Esophagus (tissue), 2 donors: ENCODE data around the gene KRCC1. TPM values are rescaled to one million over a fixed set of nuclear protein-coding genes. Genes with fewer than 3 reads are reported as not detected.
A peak's percentile ranks its signal among the peaks of the same experiment; 100 is the strongest.

Source experiments
- H3K27ac ChIP-seq, 2 donors: one replicate each; pipeline ENCODE4 v1.5.1; 2013; ENCODE audit warnings: low read depth in 2 of 2, mild to moderate bottlenecking in 2 of 2, inconsistent platforms in 1 of 2, low read length in 1 of 2, moderate library complexity in 1 of 2
- H3K27me3 ChIP-seq, 2 donors: one replicate each; pipeline ENCODE4 v1.6.1; 2013; ENCODE audit warnings: low read length in 2 of 2, control low read depth in 1 of 2, mild to moderate bottlenecking in 1 of 2; ENCODE audit not compliant: insufficient read depth in 2 of 2, control insufficient read depth in 1 of 2
- H3K36me3 ChIP-seq, 2 donors: one replicate each; pipeline ENCODE4 v1.6.1; 2013; ENCODE audit warnings: low read length in 1 of 2; ENCODE audit not compliant: control insufficient read depth in 2 of 2, insufficient read depth in 2 of 2
- H3K4me1 ChIP-seq, 2 donors: one replicate each; pipeline ENCODE4 v1.6.1; 2013; ENCODE audit warnings: low read length in 1 of 2; ENCODE audit not compliant: control insufficient read depth in 2 of 2, insufficient read depth in 2 of 2
- H3K4me3 ChIP-seq, 2 donors: one replicate each; pipeline ENCODE4 v1.5.1; 2013; ENCODE audit warnings: low read length in 2 of 2, mild to moderate bottlenecking in 2 of 2, low read depth in 1 of 2, moderate library complexity in 1 of 2
- H3K9me3 ChIP-seq, 2 donors: one replicate each; pipeline ENCODE4 v1.6.1; 2013; ENCODE audit warnings: mild to moderate bottlenecking in 2 of 2, low read depth in 1 of 2, low read length in 1 of 2, moderate library complexity in 1 of 2; ENCODE audit not compliant: control insufficient read depth in 2 of 2, insufficient read depth in 1 of 2
- WGBS, 2 donors: extraction: QIAGEN DNeasy Blood & Tissue Kit; methylation state at CpG; one replicate each; pipeline ENCODE4 v1.1.7; 2013; 5-methylcytosine and 5-hydroxymethylcytosine counted together
- polyA plus RNA-seq, 2 donors: library from polyadenylated mRNA; stranded (reverse); fragments of 200-250 nt; gene quantifications; one replicate each; pipeline ENCODE4 v1.2.3, GENCODE V29; 2013
- donor health status: healthy with polysubstance abuse.
- donor health status: Bipolar disorder and iron deficiency.

The KRCC1 gene
- polyA plus RNA-seq, 2 donors: 23.8 to 42.4 TPM

- H3K4me1 ChIP-seq: no peaks in the 10 kb centered on the region
- no peaks in the 10 kb centered on the region for H3K9me3 ChIP-seq
- H3K27ac ChIP-seq: no peak within 1 kb of the TSS
- H3K36me3 ChIP-seq: no peaks in the 10 kb centered on the region
- no peak within 1 kb of the TSS for H3K4me3 ChIP-seq
- no peaks in the 10 kb centered on the region for H3K27me3 ChIP-seq
- WGBS, 2 donors: 80 to 81% methylated on average over 8 of the region's 8 CpGs
Measured at GRCh38 chr2:88067598-88067997, 12.0 kb upstream of the KRCC1 start, which contains the start of gene SMYD1. SMYD1 (plus strand) TSS chr2:88067825; CDS start chr2:88067865, 40 bp downstream.

DNA sequence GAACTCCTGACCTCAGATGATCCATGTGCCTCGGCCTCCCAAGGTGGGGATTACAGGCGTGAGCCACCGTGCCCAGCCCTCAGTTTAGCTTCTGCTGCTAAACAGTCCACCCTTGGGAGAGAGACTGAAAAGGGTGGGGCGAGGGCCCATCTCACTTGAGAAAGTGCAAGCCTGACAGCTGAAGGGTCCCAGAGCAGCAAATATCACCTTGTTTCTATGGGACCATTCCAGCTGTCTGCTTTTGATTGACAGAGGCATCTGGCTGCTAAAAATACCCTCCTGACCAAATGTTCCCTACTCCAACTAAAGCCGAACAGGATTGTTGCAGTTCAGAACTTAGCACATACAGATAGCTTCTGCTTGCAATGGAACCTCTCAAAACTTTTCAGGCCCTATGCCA lies 11.6 kb upstream of the KRCC1 start:
- Histone ChIP-seq H3K4me1 (no peaks in the 10 kb centered on the region), H3K9me3 (no peaks in the 10 kb centered on the region), H3K4me3 (no peak overlapping the region), H3K27ac (no peak overlapping the region), H3K27me3 (no peaks in the 10 kb centered on the region), H3K36me3 (no peaks in the 10 kb centered on the region)
- WGBS, 2 donors: 86 to 90% methylated on average over 5 of the region's 5 CpGs

GRCh38 chr2:88066543-88066942 lies 11.0 kb upstream of the KRCC1 start:
- 77 to 78% methylated on average over 4 of the region's 4 CpGs for WGBS, 2 donors
- H3K4me3 ChIP-seq: no peak overlapping the region
- no peak overlapping the region for H3K27ac ChIP-seq
- H3K36me3 ChIP-seq: no peaks in the 10 kb centered on the region
- H3K27me3 ChIP-seq: no peaks in the 10 kb centered on the region
- H3K9me3 ChIP-seq: no peaks in the 10 kb centered on the region
- no peaks in the 10 kb centered on the region for H3K4me1 ChIP-seq

DNA sequence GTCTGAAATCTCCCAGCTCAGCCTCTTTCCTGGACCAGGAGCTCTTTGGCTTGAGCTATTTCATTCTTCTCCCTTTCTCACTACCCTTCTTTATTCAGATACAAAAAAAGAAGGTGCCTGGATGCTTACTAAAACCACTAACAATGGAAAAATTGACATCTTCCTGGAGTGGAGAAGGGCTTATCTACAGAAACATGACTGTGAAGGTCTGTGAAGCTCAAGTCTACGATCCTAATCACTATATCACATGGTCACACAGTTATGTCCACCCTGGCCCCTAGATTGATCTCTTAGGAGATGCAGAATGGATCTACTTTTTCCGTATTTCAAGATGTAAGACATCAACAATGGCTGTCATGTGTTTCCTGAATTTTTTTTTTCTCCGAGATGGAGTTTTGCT lies 5.7 kb upstream of the KRCC1 start:
- H3K36me3 ChIP-seq: no peaks in the 10 kb centered on the region
- no peak overlapping the region for H3K4me3 ChIP-seq
- H3K4me1 ChIP-seq: peaks cover 0 to 2% of the 10 kb centered on the region in 2 donors
- 82 to 91% methylated on average over 3 of the region's 3 CpGs for WGBS, 2 donors
- no peaks in the 10 kb centered on the region for H3K27me3 ChIP-seq
- H3K27ac ChIP-seq: no peak overlapping the region
- no peaks in the 10 kb centered on the region for H3K9me3 ChIP-seq

GRCh38 chr2:88060907-88061275 lies 5.3 kb upstream of the KRCC1 start:
- H3K36me3 ChIP-seq: no peaks in the 10 kb centered on the region
- no peak overlapping the region for H3K4me3 ChIP-seq
- H3K27me3 ChIP-seq: no peaks in the 10 kb centered on the region
- 73 to 77% methylated on average over 2 of the region's 2 CpGs for WGBS, 2 donors
- peaks cover 0 to 4% of the 10 kb centered on the region in 2 donors for H3K4me1 ChIP-seq
- no peaks in the 10 kb centered on the region for H3K9me3 ChIP-seq
- no peak overlapping the region for H3K27ac ChIP-seq

DNA sequence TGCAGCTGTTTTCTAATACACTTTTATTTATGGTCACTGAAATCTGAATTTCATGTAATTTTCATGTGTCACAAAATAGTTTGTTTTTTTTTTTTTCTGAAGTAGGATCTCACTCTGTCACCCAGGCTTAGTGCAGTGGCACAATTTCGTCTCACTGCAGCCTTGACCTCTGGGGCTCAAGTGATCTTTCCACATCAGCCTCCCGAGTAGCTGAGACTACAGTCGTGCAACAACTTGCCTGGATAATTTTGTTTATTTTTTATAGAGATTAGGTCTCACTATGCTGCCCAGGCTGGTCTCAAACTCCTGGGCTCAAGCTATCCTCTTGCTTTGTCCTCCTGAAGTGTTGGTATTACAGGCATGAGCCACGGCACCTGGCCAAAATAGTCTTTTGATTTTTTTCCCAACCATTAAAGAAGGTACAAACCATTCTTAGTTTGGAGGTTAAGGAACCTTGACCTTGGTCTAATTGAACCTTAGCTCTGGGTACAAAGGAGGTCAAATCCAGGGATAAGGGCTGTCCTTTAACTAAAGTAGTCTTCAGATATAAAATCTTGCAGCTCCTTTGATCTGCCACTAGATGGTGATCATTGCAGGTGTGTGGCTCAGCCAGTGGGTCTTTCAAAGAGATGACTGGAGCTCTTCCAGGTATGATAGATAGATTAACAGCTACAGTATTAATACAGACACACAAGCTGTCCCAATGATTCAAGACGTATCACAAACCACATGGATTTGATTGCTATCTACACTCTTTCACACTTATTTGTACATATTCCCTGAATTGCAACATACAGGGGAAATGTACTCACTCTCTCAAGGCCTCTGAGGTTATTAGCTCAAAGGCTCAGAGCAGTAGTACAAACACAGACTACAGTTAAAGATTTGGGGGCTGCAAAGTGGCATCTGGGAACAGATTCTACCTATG lies 4.7 kb upstream of the KRCC1 start:
- Histone ChIP-seq H3K4me3 (no peak overlapping the region), H3K36me3 (no peaks in the 10 kb centered on the region), H3K9me3 (no peaks in the 10 kb centered on the region), H3K27ac (no peak overlapping the region), H3K4me1 (peaks cover 0 to 4% of the 10 kb centered on the region in 2 donors), H3K27me3 (no peaks in the 10 kb centered on the region)
- 43 to 44% methylated on average over 5 of the region's 5 CpGs for WGBS, 2 donors

DNA sequence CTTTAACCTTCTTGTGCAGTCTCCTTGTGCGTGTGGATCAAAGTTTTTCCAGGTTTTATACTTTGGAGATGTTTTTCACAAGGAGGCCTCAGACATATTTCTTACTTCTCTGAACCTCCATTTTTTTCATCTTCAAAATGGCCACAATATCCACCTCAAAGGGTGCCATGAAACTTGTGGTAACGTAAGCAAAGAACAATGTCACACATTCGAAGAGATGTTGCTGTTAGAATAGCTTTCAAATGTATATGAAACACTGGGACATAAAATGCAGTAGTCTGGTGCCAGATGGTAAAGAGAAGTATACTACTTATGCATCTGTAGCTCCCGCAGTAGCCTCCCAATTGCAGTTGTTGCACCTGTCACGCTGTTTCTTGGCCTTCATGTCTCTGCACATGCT lies 2.6 kb upstream of the KRCC1 start:
- H3K9me3 ChIP-seq: no peaks in the 10 kb centered on the region
- peaks cover 0 to 4% of the 10 kb centered on the region in 2 donors for H3K4me1 ChIP-seq
- H3K27me3 ChIP-seq: no peaks in the 10 kb centered on the region
- WGBS, 2 donors: 88 to 89% methylated on average over 5 of the region's 5 CpGs
- no peaks in the 10 kb centered on the region for H3K36me3 ChIP-seq
- H3K4me3 ChIP-seq: no peak overlapping the region
- H3K27ac ChIP-seq: no peak overlapping the region

- Histone ChIP-seq H3K9me3 (no peaks in the 10 kb centered on the region), H3K4me1 (peaks cover 0 to 4% of the 10 kb centered on the region in 2 donors), H3K4me3 (no peak overlapping the region), H3K27ac (peak overlapping the region in 1 of 2 donors; percentile 38), H3K36me3 (no peaks in the 10 kb centered on the region), H3K27me3 (no peaks in the 10 kb centered on the region)
- 54 to 63% methylated on average over 4 of the region's 4 CpGs for WGBS, 2 donors
Measured at GRCh38 chr2:88057437-88057844, 1.9 kb upstream of the KRCC1 start.

GRCh38 chr2:88054782-88055370 lies 707 bp downstream of the KRCC1 start:
- WGBS, 2 donors: 20 to 29% methylated on average over 25 of the region's 25 CpGs
- no peaks in the 10 kb centered on the region for H3K9me3 ChIP-seq
- peaks cover 0 to 6% of the 10 kb centered on the region in 2 donors for H3K4me1 ChIP-seq

More at GRCh38 chr2:88054782-88055370, 707 bp downstream of the KRCC1 start:
- H3K4me3 ChIP-seq: peak overlapping the region; percentile 91 to 93
- H3K27me3 ChIP-seq: no peaks in the 10 kb centered on the region
- no peaks in the 10 kb centered on the region for H3K36me3 ChIP-seq
- peak overlapping the region; percentile 95 for H3K27ac ChIP-seq
